ENCODE data around the gene DNLZ. TPM values are rescaled to one million over a fixed set of nuclear protein-coding genes. Genes with fewer than 3 reads are reported as not detected.

Gene DNLZ
- total RNA-seq, 2 donors from 2014 or later, result 19.9 to 23.6 TPM

DNA sequence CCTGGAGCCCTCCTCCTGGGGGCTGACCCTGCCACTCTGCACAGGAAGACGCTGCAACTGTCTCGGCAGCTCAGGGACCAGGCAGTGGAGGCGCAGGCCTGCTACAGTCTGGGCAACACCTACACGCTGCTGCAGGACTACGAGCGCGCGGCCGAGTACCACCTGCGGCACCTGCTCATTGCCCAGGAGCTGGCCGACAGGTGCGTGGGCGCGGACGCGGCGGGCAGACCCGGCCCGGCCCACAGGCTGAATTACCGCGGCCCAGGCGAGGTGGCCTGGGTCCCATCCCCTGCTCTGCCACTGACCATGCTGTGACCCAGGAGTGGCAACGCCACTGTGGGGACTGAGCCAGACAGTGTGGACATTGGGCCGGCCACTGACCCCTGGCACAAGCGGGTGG lies 25.0 kb downstream of the DNLZ start:
- DNase-seq (ENCODE audit: low spot score), result no peak
- intact Hi-C loops (cut with DNase I), result loop anchor here in 1 of 2 donors (5.0 kb wide), 1 partner anchor 64 kb away; the partner anchor contains the start of gene SNAPC4

DNA sequence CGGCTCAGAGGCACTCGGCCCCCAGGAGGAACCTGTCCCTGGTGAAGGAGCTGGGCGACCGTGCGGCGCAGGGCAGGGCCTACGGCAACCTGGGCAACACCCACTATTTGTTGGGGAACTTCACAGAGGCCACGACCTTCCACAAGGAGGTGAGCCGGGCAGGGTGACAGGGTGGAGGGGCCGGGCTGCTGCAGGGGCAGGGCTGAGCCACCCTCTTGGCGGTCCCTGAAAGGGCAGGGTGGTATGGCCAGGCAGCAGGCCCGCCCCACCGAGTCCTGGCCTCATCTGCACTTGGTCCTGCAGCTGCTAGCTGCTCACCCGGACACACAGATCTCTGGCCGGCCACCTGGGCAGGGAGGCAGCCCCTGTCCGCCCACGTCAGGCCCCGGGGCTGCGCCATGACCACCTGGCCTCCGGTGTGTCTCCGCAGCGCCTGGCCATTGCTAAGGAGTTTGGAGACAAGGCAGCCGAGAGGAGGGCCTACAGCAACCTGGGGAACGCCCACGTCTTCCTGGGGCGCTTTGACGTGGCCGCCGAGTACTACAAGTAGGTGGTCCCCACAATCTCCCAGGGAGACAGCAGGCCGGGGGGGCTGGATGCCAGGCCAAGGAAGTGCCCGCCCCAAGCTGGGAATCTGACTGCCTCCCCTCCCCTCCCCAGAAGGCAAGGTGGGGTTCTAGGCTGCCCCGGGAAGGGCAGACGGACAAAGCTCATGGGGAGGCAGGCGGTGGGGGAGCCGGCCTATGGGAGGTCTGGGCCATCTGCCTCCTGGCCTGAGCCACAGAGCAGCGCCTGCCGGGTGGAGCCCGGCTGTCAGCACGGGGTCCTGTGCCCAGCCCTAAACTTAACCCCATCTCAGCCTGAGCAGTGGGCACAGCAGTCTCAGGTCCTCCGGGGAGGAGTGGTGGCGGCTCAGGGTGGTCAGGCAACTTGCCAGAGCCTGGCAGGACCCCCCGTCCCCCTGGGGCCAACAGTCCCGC lies 25.8 kb downstream of the DNLZ start:
- DNase-seq (ENCODE audit: low spot score), result no peak
- intact Hi-C loops (cut with DNase I), result loop anchor here in 1 of 2 donors (5.0 kb wide), 1 partner anchor 65 kb away; the partner anchor contains the start of gene SNAPC4

DNA sequence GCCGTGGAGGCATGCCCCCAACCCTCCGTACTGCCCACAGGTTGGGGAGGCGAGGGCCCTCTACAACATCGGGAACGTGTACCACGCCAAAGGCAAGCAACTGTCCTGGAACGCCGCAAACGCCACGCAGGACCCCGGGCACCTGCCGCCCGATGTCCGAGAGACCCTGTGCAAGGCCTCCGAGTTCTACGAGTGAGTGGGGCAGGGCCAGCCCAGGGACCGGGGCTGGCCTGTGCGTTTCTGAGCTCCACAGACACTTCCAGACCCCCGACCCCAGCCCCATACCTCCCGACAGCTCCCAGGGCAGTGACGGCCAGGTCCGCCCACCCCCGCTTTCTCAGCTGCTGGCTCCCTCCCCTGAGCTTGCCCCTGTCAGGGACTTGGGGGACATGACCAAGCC lies 26.7 kb downstream of the DNLZ start:
- no peak for DNase-seq (ENCODE audit: low spot score)
- intact Hi-C loops (cut with DNase I), result loop anchor here in 1 of 2 donors (5.0 kb wide), 1 partner anchor 65 kb away; the partner anchor contains the start of gene SNAPC4

DNA sequence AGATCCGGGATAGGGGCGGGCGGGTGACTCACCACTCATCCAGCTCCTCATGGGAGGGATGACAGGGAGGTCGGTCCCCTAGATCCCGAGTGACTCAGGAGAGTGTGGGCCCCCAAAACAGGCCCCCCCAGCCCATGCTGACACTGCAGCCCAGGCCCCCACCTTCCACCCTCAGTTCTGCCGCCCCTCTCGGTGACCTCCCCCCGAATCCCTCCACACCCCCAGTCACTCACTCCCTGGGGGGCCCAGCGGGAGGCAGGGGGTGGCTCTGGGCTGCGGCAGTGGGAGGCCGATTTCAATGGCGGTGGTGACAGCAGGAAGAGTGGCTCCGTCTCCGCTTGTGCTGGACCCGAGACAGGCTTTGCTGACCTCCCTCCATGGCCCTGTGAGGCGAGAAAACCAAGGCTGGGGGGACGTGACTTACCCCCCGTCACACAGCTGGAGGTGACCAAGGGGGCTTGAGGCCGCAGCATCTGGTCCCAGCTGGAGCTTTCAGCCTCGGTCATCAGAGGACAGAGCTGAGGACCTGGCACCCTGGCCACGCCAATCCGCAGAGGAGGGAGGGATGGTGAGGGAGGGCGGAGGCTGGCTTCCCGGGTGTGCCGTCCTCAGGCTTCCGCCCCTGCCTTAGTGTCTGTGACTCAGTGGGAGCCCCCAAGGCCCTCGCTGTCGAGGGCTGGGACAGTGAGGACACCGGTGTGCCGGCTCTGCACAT lies 27.2 kb downstream of the DNLZ start:
- DNase-seq (ENCODE audit: low spot score), result no peak
- intact Hi-C loops (cut with DNase I), result loop anchor here in 1 of 2 donors (5.0 kb wide), 1 partner anchor 66 kb away; the partner anchor contains the start of gene SNAPC4

DNA sequence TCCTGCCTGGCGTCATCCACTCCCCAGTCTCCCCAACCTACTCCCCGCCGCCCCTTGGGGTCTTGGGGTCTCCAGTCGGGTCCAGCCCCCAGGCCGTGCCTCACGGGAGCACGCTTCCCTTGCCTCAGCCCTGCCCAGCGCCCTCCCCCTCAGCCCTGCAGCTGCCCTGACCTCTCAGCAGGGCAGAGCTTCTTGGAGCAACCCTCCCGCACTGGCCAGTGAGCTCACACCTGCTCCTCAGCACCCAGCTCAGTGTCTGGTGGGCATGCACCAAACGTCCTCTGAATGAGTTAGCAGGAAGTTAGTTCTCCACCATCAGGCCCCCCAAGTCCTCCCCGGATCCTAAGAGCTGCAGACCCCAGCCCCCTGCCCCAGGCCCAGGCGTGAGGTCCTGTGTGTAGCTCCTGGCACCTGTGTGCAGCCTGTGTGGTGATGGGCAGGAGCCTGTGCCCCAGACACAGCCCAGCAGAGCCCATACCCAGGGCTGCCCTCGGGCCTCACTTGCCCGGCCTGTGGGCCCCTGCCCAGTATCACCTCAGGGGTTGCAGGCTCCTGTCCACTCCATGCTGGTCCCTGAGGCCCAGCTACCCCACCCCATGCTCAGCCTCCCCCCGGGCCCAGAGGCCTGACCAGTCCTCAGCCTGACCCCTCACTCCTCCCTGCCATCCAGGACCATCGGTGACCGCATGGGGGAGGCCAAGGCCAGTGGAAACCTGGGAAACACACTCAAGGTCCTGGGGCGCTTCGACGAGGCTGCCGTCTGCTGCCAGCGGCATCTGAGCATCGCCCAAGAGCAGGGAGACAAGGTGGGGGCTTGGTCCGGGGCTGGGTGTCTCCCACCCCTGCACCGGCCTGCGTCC lies 28.0 kb downstream of the DNLZ start:
- intact Hi-C loops (cut with DNase I), result loop anchor here in 1 of 2 donors (5.0 kb wide), 1 partner anchor 67 kb away; the partner anchor contains the start of gene SNAPC4
- DNase-seq (ENCODE audit: low spot score), result no peak

DNA sequence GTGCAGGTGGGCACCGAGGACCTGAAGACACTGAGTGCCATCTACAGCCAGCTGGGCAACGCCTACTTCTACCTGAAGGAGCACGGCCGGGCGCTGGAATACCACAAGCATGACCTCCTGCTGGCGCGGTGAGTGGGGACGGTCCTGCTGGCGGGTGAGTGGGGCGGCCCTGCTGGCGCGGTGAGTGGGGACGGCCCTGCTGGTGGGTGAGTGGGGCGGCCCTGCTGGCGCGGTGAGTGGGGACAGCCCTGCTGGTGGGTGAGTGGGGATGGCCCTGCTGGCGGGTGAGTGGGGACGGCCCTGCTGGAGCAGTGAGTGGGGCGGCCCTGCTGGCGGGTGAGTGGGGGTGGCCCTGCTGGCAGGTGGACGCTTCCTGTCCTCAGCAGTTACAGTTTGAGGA lies 29.0 kb downstream of the DNLZ start:
- DNase-seq (ENCODE audit: low spot score), result no peak
- intact Hi-C loops (cut with DNase I), result no loop called here

DNA sequence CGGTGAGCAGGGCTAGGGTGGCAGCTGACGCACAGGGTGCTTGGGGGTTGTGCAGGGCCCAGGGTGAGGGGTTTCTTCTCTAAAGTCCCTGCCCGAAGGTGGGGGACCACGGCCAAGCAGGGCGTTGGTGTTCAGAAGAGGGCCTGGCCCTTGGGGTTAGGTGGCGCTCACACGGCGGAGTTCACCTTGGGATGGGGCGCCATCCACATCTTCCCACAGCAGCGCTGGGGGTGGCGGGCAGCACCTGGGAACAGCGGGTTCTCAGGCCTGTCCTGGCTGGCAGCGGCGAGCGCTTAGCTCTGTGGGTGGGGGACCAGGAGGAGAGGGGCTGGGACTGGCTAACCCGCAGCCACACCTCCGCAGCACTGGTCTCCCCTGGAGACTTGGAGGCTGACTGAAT lies 30.1 kb downstream of the DNLZ start:
- intact Hi-C loops (cut with DNase I), result no loop called here

GRCh38 chr9:136333045-136333444 lies 30.5 kb downstream of the DNLZ start:
- intact Hi-C loops (cut with DNase I), result no loop called here
- DNase-seq (ENCODE audit: low spot score), result no peak

More for the DNA sequence above, 30.1 kb downstream of the DNLZ start:
- DNase-seq (ENCODE audit: low spot score), result no peak

- no peak for DNase-seq (ENCODE audit: low spot score)
- intact Hi-C loops (cut with DNase I), result no loop called here
These were observed 31.0 kb downstream of the DNLZ start for GRCh38 chr9:136332482-136332983.

DNA sequence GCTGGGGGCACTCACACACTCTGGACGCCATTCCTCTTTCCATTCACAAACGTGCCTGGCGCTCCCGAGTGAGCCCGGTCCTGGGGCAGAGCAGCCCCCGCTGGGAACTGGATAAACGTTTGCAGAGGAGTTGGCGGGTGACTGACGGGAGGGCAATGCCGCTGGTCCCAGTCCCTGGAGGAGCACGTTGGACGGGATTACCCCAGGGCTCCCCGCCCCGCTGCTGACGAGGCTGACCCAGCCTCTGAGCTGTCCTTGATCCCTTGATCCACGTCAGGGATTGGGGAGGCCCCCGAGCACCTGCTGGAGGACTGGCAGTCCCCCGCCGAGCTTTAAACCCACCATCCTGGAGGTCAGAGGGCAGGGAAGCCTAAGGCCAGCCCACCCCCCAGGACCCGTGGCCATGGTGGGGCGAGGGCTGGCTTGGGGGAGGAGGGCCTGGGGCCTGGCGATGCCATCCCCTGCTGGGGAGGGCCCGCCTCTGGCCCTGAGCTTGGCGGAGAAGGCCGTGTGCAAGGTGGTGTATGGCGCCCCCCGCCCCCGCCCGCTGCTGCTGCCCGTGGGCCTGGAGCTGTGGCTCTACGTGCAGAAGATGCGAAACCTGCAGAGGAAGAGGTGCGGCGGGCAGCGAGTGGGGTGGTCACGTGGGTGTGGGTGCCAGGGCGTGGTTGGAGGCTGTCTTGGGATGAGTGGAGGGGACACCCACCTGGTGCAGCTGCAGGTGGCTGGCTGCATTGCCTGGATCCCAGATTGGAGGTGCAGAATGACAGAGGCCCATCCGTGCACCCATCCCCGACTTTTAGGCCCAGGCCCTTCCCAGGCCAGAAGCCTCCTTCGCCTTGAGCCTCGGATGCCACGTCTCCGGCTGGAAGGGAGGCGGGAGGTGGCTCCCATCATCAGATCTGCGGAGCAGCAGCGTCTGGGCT lies 31.7 kb downstream of the DNLZ start:
- intact Hi-C loops (cut with DNase I), result no loop called here
- no peak for DNase-seq (ENCODE audit: low spot score)

DNA sequence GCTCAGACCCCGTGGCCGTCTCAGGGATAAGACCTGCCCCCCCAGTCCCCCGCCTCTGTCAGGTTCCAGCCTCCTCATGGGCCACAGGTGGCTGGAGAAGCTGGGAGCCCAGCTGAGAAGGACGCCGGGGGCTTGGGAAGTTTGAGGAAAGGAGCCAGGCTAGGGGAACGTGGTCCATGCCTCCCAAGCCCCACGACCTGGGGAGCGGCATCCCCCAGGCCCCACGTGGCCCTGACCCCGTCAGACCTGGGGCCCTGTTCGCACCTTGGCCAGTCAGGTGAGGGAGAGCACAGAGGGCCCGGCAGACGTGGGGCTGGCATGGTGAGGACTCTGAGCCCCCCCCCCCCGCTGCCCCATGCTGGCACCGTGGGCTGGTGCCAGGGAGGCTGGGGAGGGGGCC lies 32.5 kb downstream of the DNLZ start:
- intact Hi-C loops (cut with DNase I), result no loop called here
- DNase-seq (ENCODE audit: low spot score), result no peak

DNA sequence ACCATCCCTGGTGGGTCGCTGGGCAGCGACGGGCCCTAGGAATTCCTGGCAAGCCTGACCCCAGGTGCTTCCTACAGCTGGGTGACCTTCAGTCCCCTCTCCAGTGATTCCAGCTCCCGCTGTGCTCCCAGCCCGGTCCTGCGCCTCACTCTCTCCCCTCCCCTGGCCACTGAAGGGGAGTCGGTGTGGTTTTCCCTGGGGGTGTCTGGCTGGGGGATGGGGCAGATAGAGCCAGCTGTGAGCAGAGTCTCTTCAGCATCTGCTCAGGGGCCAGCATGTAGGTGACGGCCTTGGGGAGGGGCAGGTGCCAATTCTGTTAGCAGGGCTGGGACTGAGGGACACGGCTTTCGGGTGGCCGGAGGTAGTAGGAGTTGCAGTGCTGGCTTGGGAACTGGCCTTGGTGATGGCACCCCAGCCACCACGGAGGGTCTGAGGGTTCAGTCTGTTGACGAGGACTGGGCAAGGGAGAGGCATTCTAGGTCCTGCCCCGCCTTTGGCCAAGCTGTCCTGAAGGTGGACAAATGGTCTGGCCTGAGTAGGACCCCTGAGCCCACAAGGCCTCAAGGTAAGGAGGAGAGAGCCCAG lies 33.0 kb downstream of the DNLZ start:
- DNase-seq (ENCODE audit: low spot score), result no peak
- intact Hi-C loops (cut with DNase I), result no loop called here

GRCh38 chr9:136329636-136330405 lies 33.7 kb downstream of the DNLZ start:
- DNase-seq (ENCODE audit: low spot score), result no peak
- intact Hi-C loops (cut with DNase I), result no loop called here

- intact Hi-C loops (cut with DNase I), result no loop called here
- DNase-seq (ENCODE audit: low spot score), result no peak
These were observed 34.3 kb downstream of the DNLZ start for GRCh38 chr9:136329211-136329627.

DNA sequence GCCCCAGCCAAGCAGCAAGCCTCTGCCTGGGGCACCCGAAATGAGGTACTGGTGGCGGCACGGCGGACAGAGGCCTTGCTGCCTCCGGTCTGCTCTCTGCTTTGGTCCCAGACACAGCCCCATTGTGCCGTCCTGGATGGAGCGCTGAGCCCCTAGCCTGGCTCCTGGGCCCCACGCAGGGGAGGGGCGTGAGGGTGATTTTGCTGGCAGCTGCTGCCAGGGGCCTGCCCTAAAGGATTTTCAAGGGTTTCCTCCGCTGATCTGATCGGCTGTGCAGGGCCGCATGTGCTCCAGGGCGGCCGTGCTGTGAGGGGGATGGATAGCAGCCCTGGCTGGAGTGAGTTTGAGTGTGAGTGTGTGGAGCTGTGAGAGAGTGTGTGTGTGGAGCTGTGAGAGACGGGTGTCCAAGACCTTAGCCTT lies 34.9 kb downstream of the DNLZ start:
- DNase-seq (ENCODE audit: low spot score), result no peak
- intact Hi-C loops (cut with DNase I), result loop anchor here in 1 of 2 donors (1.0 kb wide), 1 partner anchor 36 kb away; no protein-coding TSS in a partner anchor

GRCh38 chr9:136328011-136328621 lies 35.4 kb downstream of the DNLZ start:
- DNase-seq (ENCODE audit: low spot score), result no peak
- intact Hi-C loops (cut with DNase I), result loop anchor here in 1 of 2 donors (1.0 kb wide), 1 partner anchor 36 kb away; no protein-coding TSS in a partner anchor

Measured in posterior vena cava (tissue), 2 donors.